GM19328 (cell line): ENCODE data around the gene SORBS2.

Experiments
- ATAC-seq: cut with Tn5 transposase; IDR thresholded peaks from one replicate; pipeline ENCODE4 v1.9.1; 2021; ENCODE audit warnings: mild to moderate bottlenecking, moderate library complexity; ENCODE audit not compliant: unreplicated experiment

Gene SORBS2

DNA sequence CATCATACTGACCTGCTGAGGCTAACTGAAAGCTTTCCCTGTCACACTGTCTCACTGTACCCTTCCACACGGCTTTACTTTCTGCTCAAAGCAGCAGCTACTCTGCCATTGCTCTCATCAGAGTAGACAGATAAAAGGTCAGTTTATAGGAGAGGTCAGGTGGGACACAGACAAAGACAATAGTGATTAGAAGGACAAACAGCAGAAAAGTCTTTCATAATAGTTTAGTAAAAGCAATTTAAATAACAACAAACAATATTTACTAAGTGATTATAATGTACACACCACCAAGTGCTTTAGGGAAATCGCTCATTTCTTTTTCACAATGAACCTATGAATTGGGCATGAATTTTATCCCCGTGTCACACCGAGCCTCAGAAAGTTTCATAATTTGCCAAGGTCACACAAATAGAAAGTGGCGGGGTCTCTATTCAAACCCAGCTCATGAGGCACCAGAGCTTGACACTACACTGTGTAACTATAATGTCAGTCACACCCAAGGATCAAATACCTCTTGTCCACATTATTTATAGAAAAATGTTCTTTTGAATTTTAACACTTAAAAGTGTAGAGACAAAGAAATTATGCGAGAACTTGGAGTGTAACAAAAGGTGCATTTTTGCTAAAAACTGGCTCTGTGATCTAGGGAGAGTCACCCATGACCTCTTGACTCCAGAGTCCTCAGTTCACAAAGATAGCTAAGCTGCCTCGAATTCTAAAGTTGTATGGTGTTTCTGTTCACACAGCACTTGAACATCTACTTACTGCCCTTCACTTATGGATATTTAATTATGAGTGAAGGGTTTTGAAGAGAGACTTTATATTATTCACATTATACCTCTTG lies 24.5 kb upstream of the SORBS2 start:
- ATAC-seq = no peak

- ATAC-seq = no peak
Measured at GRCh38 chr4:185835814-185836213, 23.8 kb upstream of the SORBS2 start.

GRCh38 chr4:185835336-185835735 lies 23.3 kb upstream of the SORBS2 start:
- ATAC-seq = no peak

- ATAC-seq = no peak
Measured at GRCh38 chr4:185834778-185835177, 22.8 kb upstream of the SORBS2 start.

GRCh38 chr4:185834088-185834487 lies 22.1 kb upstream of the SORBS2 start:
- no peak for ATAC-seq

DNA sequence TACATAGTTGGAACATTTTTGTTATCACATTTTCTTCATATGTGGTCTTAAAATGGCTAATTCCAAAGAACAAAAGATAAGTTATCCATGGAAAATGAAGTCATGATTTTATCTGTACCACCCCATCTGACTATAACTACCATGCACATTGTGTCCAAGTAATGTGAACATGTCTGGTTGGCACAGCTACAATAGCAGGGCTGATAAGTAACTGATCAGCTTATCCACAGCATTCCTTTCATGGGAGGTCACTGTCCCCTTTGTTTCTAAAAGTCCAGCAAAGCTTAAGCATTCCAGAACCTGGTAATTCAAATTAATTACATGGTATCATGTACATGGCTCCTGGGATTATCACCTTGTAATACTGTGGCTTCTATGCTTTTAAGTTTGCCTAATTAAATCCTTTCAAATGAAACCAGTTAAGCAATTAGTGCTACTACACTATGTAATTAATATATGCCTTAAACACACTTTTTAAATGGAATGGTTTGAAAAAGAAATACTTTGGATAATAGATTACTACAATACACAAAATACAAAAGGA lies 21.1 kb upstream of the SORBS2 start:
- no peak for ATAC-seq

DNA sequence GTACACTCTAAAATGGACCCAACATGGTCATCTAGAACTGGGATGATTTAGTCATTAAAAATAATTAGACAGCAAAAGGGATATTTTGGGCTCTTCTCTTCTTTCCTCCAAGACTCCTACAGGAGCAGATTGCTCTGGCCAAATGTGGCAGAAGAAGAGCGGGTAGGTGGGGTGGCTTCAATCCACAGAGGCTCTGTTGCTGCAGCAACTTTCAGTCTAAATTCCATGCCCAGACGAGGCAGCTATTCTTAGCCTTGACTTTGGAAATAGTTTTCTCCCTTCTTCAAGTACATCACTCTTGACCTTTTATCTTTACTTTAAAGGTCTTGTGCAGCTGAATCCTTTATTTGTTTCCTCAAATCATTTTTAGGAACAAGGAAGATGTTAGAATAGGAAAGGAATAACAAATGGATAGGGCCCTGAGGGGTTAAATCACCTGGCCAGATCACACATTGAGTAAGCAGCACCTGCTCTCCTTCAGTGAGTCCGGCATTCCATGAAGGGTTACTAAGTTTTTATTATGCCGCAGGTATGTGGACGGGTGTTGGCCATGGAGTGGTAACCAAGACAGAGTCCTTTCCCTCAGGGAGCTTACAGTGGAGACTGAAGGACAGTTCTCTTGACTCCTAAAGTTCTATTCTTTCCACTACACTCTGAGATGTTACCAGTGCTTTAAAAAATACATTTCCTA lies 19.3 kb upstream of the SORBS2 start:
- no peak for ATAC-seq

GRCh38 chr4:185830263-185830994 lies 18.4 kb upstream of the SORBS2 start:
- ATAC-seq = no peak

- no peak for ATAC-seq
Measured at GRCh38 chr4:185826381-185826780, 14.4 kb upstream of the SORBS2 start.

DNA sequence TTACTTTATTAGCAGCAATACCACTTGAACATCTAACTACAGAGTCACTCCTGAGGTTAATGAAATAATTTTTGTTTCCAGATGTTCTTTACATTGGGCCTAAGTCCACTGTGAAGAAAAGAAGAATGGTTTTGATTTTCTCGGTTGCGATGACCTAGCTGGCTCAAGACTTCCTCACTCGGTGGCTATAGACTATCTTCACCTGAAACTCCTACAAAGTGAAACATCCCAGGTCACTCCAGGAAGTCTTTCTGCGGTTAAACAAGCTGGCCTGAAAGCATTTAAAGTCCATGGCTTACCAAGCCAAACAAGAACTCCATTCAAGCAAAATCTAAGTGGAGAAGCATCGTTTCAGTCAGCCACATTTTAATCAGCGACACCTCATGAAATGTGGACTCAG lies 13.7 kb upstream of the SORBS2 start:
- ATAC-seq = no peak

DNA sequence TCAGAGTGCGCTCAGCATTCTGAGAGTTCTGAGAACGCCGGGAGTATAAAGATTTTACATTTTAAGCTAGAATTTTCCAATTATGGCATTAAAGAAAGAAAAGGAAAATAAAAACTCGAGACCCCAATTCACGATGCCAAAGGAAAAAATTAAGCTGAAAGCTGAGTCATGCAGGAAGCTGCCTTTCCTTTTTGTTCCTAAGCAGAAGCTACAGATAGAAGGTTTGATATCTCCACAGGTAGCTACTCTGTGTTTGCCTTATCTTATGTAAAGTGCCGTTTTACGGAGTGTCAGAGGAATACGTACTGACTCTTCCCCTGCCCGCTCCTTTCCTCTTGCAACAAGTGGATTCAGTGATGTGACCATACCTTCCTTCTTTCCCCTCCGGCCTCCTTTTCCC lies 10.8 kb upstream of the SORBS2 start:
- no peak for ATAC-seq

DNA sequence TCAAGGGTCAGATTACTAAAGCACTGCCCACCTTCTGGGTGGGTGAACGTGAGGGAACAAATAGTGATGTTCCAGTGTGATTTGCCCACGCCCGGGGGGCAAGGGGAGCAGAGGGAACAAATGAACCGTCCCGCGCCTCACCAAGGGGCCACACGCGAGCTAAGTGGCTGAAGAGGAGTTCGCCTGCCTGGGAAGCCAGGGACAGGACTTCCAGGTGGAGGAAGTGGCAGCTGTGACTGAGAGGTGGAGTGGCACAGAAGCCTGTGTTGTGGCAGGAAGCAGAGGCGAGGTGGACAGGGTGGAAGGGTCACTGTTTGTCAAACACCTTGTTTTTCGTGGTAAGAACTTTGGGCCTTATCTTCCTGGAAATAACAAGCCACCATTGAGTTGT lies 9.0 kb upstream of the SORBS2 start:
- ATAC-seq = no peak

- no peak for ATAC-seq
Measured at GRCh38 chr4:185820146-185821028, 8.4 kb upstream of the SORBS2 start.

DNA sequence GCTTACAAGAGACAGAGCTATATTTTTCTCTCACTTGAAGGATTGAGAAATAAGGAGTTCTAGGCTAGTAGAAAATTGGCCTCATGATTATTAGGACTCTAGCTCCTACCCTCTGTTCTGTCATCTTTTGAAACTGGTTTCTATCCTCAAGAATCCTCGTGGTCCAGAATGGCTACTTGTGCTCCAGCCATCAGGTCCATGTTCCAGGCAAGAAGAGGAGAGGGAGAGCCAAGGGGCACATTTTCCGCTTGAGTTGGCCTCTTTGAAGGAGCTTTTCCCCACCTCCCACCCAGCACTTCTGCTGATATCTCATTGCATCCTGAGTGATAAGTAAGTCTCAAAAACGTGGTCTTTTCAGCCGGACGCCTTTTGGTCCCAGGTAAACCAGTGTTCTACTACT lies 7.2 kb upstream of the SORBS2 start:
- ATAC-seq = no peak

DNA sequence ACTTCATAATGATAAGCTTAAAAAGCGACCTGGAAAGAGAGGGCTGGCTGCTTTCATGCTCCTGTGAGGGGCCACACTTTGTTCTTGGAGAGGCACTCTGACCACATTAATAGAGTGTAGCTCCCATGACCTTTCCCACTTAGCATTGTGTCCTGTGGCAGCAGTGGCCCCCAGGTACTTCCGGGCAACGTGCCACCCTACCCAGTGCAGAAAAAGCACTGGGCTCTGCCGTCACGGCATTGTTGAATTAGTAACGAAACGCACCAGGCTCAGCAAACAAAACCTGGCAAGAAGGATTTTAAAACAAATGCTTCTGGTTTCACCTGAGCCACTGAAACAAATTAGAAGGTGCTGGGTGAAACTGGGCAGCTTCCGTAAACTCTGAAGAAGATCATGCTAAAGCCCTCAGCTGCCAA lies 5.4 kb upstream of the SORBS2 start:
- no peak for ATAC-seq

DNA sequence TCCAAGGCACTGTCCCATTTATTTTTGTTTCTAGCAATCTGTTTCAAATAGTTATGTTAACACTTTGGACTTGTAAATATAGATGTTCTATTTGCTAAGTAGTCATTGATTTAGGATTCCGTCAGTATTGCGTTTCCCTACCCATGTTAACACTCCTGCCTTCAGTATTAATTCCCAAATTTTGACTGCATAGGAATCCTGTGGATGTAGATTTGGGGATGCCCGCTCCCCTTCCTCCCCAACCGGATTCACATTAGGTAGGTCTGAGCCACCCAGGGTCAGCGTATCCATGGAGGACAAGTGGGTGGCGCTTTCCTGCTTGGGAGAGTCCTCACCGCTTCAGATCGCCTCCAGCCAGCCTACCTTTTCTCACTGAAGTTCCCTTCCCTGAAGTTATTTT lies 1.1 kb upstream of the SORBS2 start:
- ATAC-seq = no peak

DNA sequence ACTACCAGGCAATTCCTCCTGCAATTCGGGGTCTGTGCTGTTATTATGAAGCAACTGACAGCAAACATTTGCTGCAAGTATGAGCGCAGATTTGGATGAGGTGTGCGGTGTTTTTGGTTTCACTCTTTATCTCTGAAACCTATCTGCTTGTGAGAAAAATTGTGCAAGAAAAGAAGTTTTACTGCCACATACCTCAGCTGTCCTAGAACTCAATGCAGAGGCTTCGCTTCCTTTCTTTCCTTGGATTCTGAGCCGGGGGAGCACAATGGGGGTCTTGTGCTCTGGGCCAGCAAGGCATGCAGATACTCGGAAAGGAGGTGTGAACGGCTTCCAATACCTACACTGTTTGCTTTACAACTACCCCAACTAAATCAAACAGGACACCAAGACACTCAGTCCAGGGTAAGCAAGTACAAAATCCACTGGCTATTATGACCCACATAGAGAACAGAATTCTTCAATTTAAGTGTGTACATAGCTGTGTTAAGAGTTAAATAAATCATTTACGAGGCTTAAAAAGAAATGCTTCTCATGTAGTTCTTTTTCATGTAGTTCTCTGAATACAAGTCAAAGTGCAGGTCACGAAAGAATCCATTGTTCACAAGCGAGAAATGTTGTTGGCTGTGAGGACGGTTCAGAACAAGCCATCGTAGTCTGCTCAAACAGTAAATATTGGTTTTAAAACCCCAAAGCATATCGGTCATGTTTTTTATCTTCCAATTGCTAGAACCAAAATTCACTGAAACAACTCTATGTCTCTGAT lies 1.1 kb downstream of the SORBS2 start:
- no peak for ATAC-seq

DNA sequence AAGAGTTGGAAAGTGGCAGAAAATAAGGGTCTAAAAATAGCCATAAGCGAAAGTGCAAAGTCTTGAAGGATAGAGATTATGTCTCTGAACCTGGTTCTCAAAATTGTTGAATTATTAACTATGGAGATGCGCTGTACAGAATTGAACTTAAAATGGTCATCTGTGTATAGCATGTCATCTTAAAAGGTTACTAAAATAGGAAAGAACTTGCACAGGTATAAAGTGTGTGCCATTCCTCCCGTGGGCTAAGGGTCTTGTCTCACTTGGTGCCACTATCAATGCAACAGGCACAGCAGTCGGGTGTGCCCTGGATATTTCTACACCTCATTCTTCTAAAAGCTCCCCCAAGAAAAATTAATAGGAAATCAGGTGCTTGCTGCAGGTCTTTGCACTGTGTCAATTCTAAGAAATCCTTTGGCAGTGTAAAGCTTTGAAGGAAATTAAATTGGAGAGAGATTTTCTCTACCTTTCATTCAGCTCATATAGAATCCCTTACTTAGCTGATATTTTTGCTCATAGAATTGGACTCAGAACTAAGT lies 2.4 kb downstream of the SORBS2 start:
- ATAC-seq = no peak

DNA sequence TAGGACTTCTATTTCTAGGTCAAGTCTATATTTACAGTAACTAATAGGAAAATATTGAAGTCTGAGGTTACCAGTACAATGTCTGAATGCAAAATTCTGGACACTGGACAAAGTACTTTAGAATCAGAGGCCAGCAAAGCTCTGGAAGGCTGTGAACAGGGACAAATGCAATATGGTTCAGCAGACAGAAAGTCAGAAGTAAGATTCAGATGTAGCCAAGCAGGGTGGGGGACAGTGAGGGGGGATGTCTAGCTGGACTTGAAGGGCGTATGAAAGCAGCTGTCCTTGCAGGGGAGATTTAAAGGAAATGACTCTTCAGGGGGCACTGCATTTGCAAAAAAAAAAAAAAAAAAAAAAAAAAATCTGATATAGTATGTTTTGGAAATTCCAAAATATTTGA lies 2.9 kb downstream of the SORBS2 start:
- ATAC-seq = no peak

- ATAC-seq = no peak
Measured at GRCh38 chr4:185805979-185806378, 6.0 kb downstream of the SORBS2 start.
